IMR-90 (cell line): ENCODE measurements around the gene KCNT1. TPM values are rescaled to one million over a fixed set of nuclear protein-coding genes. Genes with fewer than 3 reads are reported as not detected.

Source experiments
- ATAC-seq: fragments of 200-7000 bp; cut with Tn5 transposase; 2 replicates; pipeline ENCODE4 v1.9.1; 2020; ENCODE audit warnings: low read depth, mild to moderate bottlenecking, moderate library complexity
- BruUV-seq: library from RNA; stranded (reverse); fragments of 400-500 nt; replicated peaks from 2 replicates; lab custom pipeline; 2021; lab: Mats Ljungman, UMichigan
- CTCF ChIA-PET: fragments of 300-600 bp; formaldehyde crosslinking; extraction: SDS; loops from one replicate; lab custom pipeline; 2021; ENCODE audit warnings: antibody characterized with exemption; lab: Yijun Ruan, JAX
- POLR2A ChIA-PET: fragments of 300-600 bp; sonication (Branson Sonifier 250); formaldehyde crosslinking; loops from one replicate; lab custom pipeline; 2022; ENCODE audit warnings: antibody characterized with exemption; ENCODE audit not compliant: unreplicated experiment; lab: Charles Lee
- DNase-seq: peaks from one replicate; pipeline ENCODE4 v3.0.0; 2013
- H2AFZ ChIP-seq: replicated peaks from 2 replicates; pipeline ENCODE3; 2013; ENCODE audit warnings: low read length, mild to moderate bottlenecking; ENCODE audit not compliant: poor library complexity
- H2AK5ac ChIP-seq: 2 replicates; pipeline ENCODE4 v1.6.1; 2013; ENCODE audit warnings: low read depth, low read length, inconsistent platforms
- H2AK9ac ChIP-seq: replicated peaks from 2 replicates; pipeline ENCODE3; 2013; ENCODE audit warnings: mild to moderate bottlenecking, low read depth, low read length, moderate library complexity; ENCODE audit not compliant: poor library complexity
- H2BK120ac ChIP-seq: 2 replicates; pipeline ENCODE4 v1.6.1; 2013; ENCODE audit warnings: low read depth, low read length, inconsistent platforms
- H2BK15ac ChIP-seq: 3 replicates; pipeline ENCODE4 v1.6.1; 2013; ENCODE audit warnings: low read depth, low read length, inconsistent platforms
- H2BK20ac ChIP-seq: 2 replicates; pipeline ENCODE4 v1.6.1; 2013; ENCODE audit warnings: low read depth, mild to moderate bottlenecking, inconsistent platforms, low read length, moderate library complexity
- H2BK5ac ChIP-seq: 2 replicates; pipeline ENCODE4 v1.6.1; 2013; ENCODE audit warnings: mild to moderate bottlenecking, low read depth, low read length, inconsistent platforms; ENCODE audit not compliant: poor library complexity, severe bottlenecking
- H3K14ac ChIP-seq: replicated peaks from 2 replicates; pipeline ENCODE4 v1.6.1; 2013; ENCODE audit warnings: low read depth, low read length, inconsistent platforms
- H3K18ac ChIP-seq: 2 replicates; pipeline ENCODE4 v1.6.1; 2013; ENCODE audit warnings: low read depth, low read length, control low read depth
- H3K23ac ChIP-seq: 2 replicates; pipeline ENCODE4 v1.6.1; 2013; ENCODE audit warnings: low read depth, low read length, inconsistent platforms
- H3K27ac ChIP-seq: 2 replicates; pipeline ENCODE4 v1.5.1; 2013; ENCODE audit warnings: mild to moderate bottlenecking, control low read depth, low read length; ENCODE audit not compliant: insufficient read depth
- H3K27me3 ChIP-seq: 2 replicates; pipeline ENCODE4 v1.6.1; 2013; ENCODE audit warnings: low read length; ENCODE audit not compliant: control insufficient read depth, insufficient read depth
- H3K36me3 ChIP-seq: 2 replicates; pipeline ENCODE4 v1.6.1; 2013; ENCODE audit warnings: low read length, mixed read lengths; ENCODE audit not compliant: control insufficient read depth, insufficient read depth
- H3K4ac ChIP-seq: 2 replicates; pipeline ENCODE4 v1.6.1; 2013; ENCODE audit warnings: low read depth, low read length, inconsistent platforms
- H3K4me1 ChIP-seq: 2 replicates; pipeline ENCODE4 v1.6.1; 2013; ENCODE audit warnings: low read length, mixed read lengths; ENCODE audit not compliant: control insufficient read depth, insufficient read depth
- H3K4me2 ChIP-seq: 2 replicates; pipeline ENCODE4 v1.6.1; 2013; ENCODE audit warnings: low read depth, mild to moderate bottlenecking, control low read depth, low read length, moderate library complexity
- H3K4me3 ChIP-seq: 2 replicates; pipeline ENCODE4 v1.5.1; 2013; ENCODE audit warnings: low read depth, mild to moderate bottlenecking, control low read depth, low read length, moderate library complexity; ENCODE audit not compliant: insufficient read depth
- H3K56ac ChIP-seq: 2 replicates; pipeline ENCODE4 v1.6.1; 2013; ENCODE audit warnings: low read length, inconsistent platforms; ENCODE audit not compliant: insufficient read depth; ENCODE audit errors: extremely low read depth
- H3K79me1 ChIP-seq, 2 experiments: 2 replicates each; pipeline ENCODE4 v1.6.1; 2013; ENCODE audit warnings: low read length in 2 of 2, inconsistent platforms in 1 of 2, low read depth in 1 of 2
- H3K9ac ChIP-seq: 2 replicates; pipeline ENCODE4 v1.6.1; 2013; ENCODE audit warnings: low read depth, low read length, control low read depth
- H3K9me1 ChIP-seq: 2 replicates; pipeline ENCODE4 v1.6.1; 2013; ENCODE audit warnings: low read length, inconsistent platforms; ENCODE audit not compliant: insufficient read depth
- H3K9me3 ChIP-seq: 2 replicates; pipeline ENCODE4 v1.6.1; 2013; ENCODE audit warnings: low read length; ENCODE audit not compliant: control insufficient read depth, insufficient read depth
- H4K20me1 ChIP-seq: 2 replicates; pipeline ENCODE4 v1.6.1; 2013; ENCODE audit warnings: low read length, inconsistent platforms; ENCODE audit not compliant: insufficient read depth
- H4K5ac ChIP-seq: 2 replicates; pipeline ENCODE4 v1.6.1; 2013; ENCODE audit warnings: mild to moderate bottlenecking, low read depth, low read length, control low read depth
- H4K8ac ChIP-seq, 2 experiments: 2 replicates each; pipeline ENCODE4 v1.6.1; 2013; ENCODE audit warnings: low read depth in 2 of 2, low read length in 2 of 2, control low read depth in 1 of 2, inconsistent platforms in 1 of 2
- H4K91ac ChIP-seq: 2 replicates; pipeline ENCODE4 v1.6.1; 2013; ENCODE audit warnings: low read depth, low read length, inconsistent platforms; ENCODE audit not compliant: insufficient read depth
- BHLHE40 ChIP-seq: fragments of 150-350 bp; IDR thresholded peaks from 2 replicates; pipeline ENCODE4 v1.6.1; 2016; ENCODE audit warnings: mild to moderate bottlenecking, low read depth, low read length
- CEBPB ChIP-seq: IDR thresholded peaks from 2 replicates; pipeline ENCODE4 v1.6.1; 2012; ENCODE audit warnings: low read depth, low read length, improper control_type of control experiment
- CHD1 ChIP-seq: IDR thresholded peaks from 2 replicates; pipeline ENCODE4 v1.6.1; 2012; ENCODE audit warnings: low read depth, low read length, improper control_type of control experiment
- CTCF ChIP-seq: conservative IDR thresholded peaks from 2 replicates; pipeline ENCODE4 v1.5.1; 2012; ENCODE audit warnings: mild to moderate bottlenecking, low read depth, low read length, improper control_type of control experiment
- FOS ChIP-seq: fragments of 150-350 bp; IDR thresholded peaks from 2 replicates; pipeline ENCODE4 v1.6.1; 2016; ENCODE audit warnings: low read depth, low read length
- MAFK ChIP-seq: IDR thresholded peaks from 2 replicates; pipeline ENCODE4 v1.6.1; 2012; ENCODE audit warnings: low read depth, low read length, improper control_type of control experiment
- MXI1 ChIP-seq: IDR thresholded peaks from 2 replicates; pipeline ENCODE4 v1.6.1; 2012; ENCODE audit warnings: low read depth, mild to moderate bottlenecking, low read length, moderate library complexity, borderline replicate concordance
- NFE2L2 ChIP-seq: fragments of 150-350 bp; IDR thresholded peaks from 2 replicates; pipeline ENCODE4 v1.6.1; 2016; ENCODE audit warnings: low read depth, mild to moderate bottlenecking, low read length
- POLR2A ChIP-seq: IDR thresholded peaks from 2 replicates; pipeline ENCODE4 v1.6.1; 2012; ENCODE audit warnings: mild to moderate bottlenecking, low read depth, low read length
- RAD21 ChIP-seq: IDR thresholded peaks from 2 replicates; pipeline ENCODE4 v1.6.1; 2012; ENCODE audit warnings: low read length, improper control_type of control experiment
- RCOR1 ChIP-seq: IDR thresholded peaks from 2 replicates; pipeline ENCODE4 v1.6.1; 2012; ENCODE audit warnings: mild to moderate bottlenecking, low read length, improper control_type of control experiment; ENCODE audit not compliant: insufficient replicate concordance
- SMC3 ChIP-seq: fragments of 150-350 bp; IDR thresholded peaks from 2 replicates; pipeline ENCODE4 v1.6.1; 2016; ENCODE audit warnings: low read depth, mild to moderate bottlenecking, antibody characterized with exemption, low read length, moderate library complexity
- WGBS, 2 experiments: methylation state at CpG; one replicate each; pipeline versions ENCODE4 v1.1.5 to v1.1.7; 2013; ENCODE audit warnings: missing lambda C conversion rate in 2 of 2; ENCODE audit not compliant: insufficient read length in 1 of 2; ENCODE audit errors: extremely low coverage in 2 of 2; 5-methylcytosine and 5-hydroxymethylcytosine counted together
- dilution Hi-C: fragments of 300-500 bp; cut with HindIII; formaldehyde crosslinking; loops from one replicate; pipeline ENCODE4 v1.14.3; 2018; ENCODE audit warnings: low sequenced_read_pairs; ENCODE audit not compliant: unreplicated experiment
- in situ Hi-C: fragments of 300-500 bp; cut with MboI; formaldehyde crosslinking; loops from 3 replicates; pipeline ENCODE4 v1.14.3; 2019; ENCODE audit warnings: low sequenced_read_pairs, inconsistent platforms, mixed read lengths
- intact Hi-C: fragments of 100-400 bp; cut with micrococcal nuclease; formaldehyde crosslinking; loops from 2 replicates; pipeline ENCODE4 v1.10.0; 2022
- polyA plus RNA-seq, 3 experiments: library from polyadenylated mRNA; depleted of rRNA; stranded (reverse); fragments of >200 nt; gene quantifications; 2 replicates each; pipeline ENCODE4 v1.2.3, GENCODE V29; 2012; ENCODE audit warnings: low replicate concordance in 1 of 3
- total RNA-seq: library from RNA; depleted of rRNA; stranded (reverse); fragments of >200 nt; gene quantifications from 2 replicates; pipeline ENCODE4 v1.2.3, GENCODE V29; 2012
- TF ChIP-seq, protein P1 (sequence below): fragments of 150-350 bp; IDR thresholded peaks from 2 replicates; pipeline ENCODE4 v1.6.1; 2017; ENCODE audit warnings: mild to moderate bottlenecking, antibody characterized with exemption, low read length, low read depth
- TF ChIP-seq, protein P2 (sequence below): fragments of 150-350 bp; IDR thresholded peaks from 2 replicates; pipeline ENCODE4 v1.6.1; 2016; ENCODE audit warnings: low read depth, mild to moderate bottlenecking, low read length, moderate library complexity, borderline replicate concordance

The KCNT1 gene
- total and polyA plus RNA-seq, 2 of the 4 experiments (the other 2 are of a cell fraction): not detected

DNA sequence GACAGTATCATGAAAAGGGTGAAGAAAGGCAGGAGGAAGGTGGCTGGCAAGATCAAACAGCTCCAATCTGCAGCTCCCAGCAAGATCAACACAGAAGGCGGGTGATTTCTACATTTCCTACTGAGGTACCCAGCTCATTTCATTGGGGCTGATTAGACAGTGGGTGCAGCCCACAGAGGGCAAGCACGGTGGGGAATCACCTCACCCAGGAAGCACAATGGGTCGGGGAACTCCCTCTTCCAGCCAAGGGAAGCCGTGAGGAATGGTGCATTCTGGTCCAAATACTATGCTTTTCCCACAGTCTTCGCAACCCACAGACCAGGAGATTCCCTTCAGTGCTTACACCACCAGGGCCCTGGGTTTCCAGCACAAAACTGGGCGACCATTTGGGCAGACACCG lies 138.6 kb downstream of the KCNT1 start:
- no peak overlapping the region for H4K91ac ChIP-seq
- no peak overlapping the region for H3K4me3 ChIP-seq
- H4K8ac ChIP-seq: no peak overlapping the region
- no peak overlapping the region for H2AK5ac ChIP-seq
- ATAC-seq: no peak
- TF ChIP-seq SMC3 (no peak), MXI1 (no peak), POLR2A (no peak), CEBPB (no peak), CTCF (no peak), CHD1 (no peak), MAFK (no peak), RAD21 (no peak), BHLHE40 (no peak), RCOR1 (no peak), FOS (no peak), NFE2L2 (no peak)
- TF ChIP-seq, protein P1, sequence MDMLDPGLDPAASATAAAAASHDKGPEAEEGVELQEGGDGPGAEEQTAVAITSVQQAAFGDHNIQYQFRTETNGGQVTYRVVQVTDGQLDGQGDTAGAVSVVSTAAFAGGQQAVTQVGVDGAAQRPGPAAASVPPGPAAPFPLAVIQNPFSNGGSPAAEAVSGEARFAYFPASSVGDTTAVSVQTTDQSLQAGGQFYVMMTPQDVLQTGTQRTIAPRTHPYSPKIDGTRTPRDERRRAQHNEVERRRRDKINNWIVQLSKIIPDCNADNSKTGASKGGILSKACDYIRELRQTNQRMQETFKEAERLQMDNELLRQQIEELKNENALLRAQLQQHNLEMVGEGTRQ: no peak
- TF ChIP-seq, protein P2, sequence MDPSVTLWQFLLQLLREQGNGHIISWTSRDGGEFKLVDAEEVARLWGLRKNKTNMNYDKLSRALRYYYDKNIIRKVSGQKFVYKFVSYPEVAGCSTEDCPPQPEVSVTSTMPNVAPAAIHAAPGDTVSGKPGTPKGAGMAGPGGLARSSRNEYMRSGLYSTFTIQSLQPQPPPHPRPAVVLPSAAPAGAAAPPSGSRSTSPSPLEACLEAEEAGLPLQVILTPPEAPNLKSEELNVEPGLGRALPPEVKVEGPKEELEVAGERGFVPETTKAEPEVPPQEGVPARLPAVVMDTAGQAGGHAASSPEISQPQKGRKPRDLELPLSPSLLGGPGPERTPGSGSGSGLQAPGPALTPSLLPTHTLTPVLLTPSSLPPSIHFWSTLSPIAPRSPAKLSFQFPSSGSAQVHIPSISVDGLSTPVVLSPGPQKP: no peak
- in situ Hi-C loops: no loop called here
- H4K5ac ChIP-seq: no peak overlapping the region
- ChIA-PET CTCF (interaction anchor here (1.0 kb wide), 1 partner anchor 14 kb away, joined by 3 read pairs; no protein-coding TSS in a partner anchor), POLR2A (no interaction called here)
- H3K9ac ChIP-seq: no peak overlapping the region
- no peak overlapping the region for H3K23ac ChIP-seq
- no peak overlapping the region for H3K4me2 ChIP-seq
- intact Hi-C loops: no loop called here
- 92% methylated on average over 2 of the region's 7 CpGs; no CpG with 5 or more reads in 1 of the 2 experiments for WGBS, 2 experiments
- no peak overlapping the region for H3K4ac ChIP-seq
- H3K18ac ChIP-seq: no peak overlapping the region
- H2AK9ac ChIP-seq: no peak overlapping the region
- H2AFZ ChIP-seq: no peak overlapping the region
- H2BK120ac ChIP-seq: no peak overlapping the region
- no peak overlapping the region for H2BK15ac ChIP-seq
- H3K9me3 ChIP-seq: no peaks in the 10 kb centered on the region
- H3K9me1 ChIP-seq: peaks cover 36% of the 10 kb centered on the region
- H2BK20ac ChIP-seq: no peak overlapping the region
- dilution Hi-C loops: no loop called here
- peaks cover 36% of the 10 kb centered on the region for H4K20me1 ChIP-seq
- no peaks in the 10 kb centered on the region for H3K4me1 ChIP-seq
- no peak overlapping the region for H3K27ac ChIP-seq
- no peak overlapping the region for H3K14ac ChIP-seq
- H3K36me3 ChIP-seq: peaks cover 10% of the 10 kb centered on the region
- no peak overlapping the region for H2BK5ac ChIP-seq
- no peaks in the 10 kb centered on the region for H3K27me3 ChIP-seq
- no peak overlapping the region for H3K56ac ChIP-seq
- peaks cover 38 to 61% of the 10 kb centered on the region in 2 experiments for H3K79me1 ChIP-seq
- no TSS peak for BruUV-seq
- DNase-seq: no peak
